ENCODE data around the gene IGFBP7.

The IGFBP7 gene

GRCh38 chr4:57080781-57081650 is 29.2 kb downstream of the IGFBP7 start:
- Mint-ChIP-seq H3K27ac (no peak overlapping the region), H3K9me3 (no peaks in the 10 kb centered on the region), H3K36me3 (no peaks in the 10 kb centered on the region), H3K4me3 (no peak overlapping the region), H3K4me1 (no peaks in the 10 kb centered on the region), H3K27me3 (peaks cover 9% of the 10 kb centered on the region)
- no peak for DNase-seq
- CTCF ChIA-PET = interaction anchor here (0.6 kb wide), 2 partner anchors 72 to 245 kb away, joined by 3 read pairs; no protein-coding TSS in a partner anchor

- H3K4me3 Mint-ChIP-seq = no peak overlapping the region
- peaks cover 15% of the 10 kb centered on the region for H3K27me3 Mint-ChIP-seq
- no peak for DNase-seq
- H3K4me1 Mint-ChIP-seq = no peaks in the 10 kb centered on the region
- no peaks in the 10 kb centered on the region for H3K9me3 Mint-ChIP-seq
- no peaks in the 10 kb centered on the region for H3K36me3 Mint-ChIP-seq
- CTCF ChIA-PET = no interaction called here
- H3K27ac Mint-ChIP-seq = no peak overlapping the region
Observed at GRCh38 chr4:57078685-57079521, 31.3 kb downstream of the IGFBP7 start.

GRCh38 chr4:57077550-57078343 is 32.4 kb downstream of the IGFBP7 start:
- H3K36me3 Mint-ChIP-seq = no peaks in the 10 kb centered on the region

GRCh38 chr4:57076646-57077045 is 33.5 kb downstream of the IGFBP7 start:
- CTCF ChIA-PET = no interaction called here
- no peak overlapping the region for H3K27ac Mint-ChIP-seq
- H3K27me3 Mint-ChIP-seq = peaks cover 15% of the 10 kb centered on the region
- H3K4me1 Mint-ChIP-seq = no peaks in the 10 kb centered on the region
- H3K4me3 Mint-ChIP-seq = no peak overlapping the region
- no peaks in the 10 kb centered on the region for H3K36me3 Mint-ChIP-seq
- no peaks in the 10 kb centered on the region for H3K9me3 Mint-ChIP-seq
- no peak for DNase-seq

More at GRCh38 chr4:57077550-57078343, 32.4 kb downstream of the IGFBP7 start:
- no peak overlapping the region for H3K4me3 Mint-ChIP-seq
- peaks cover 15% of the 10 kb centered on the region for H3K27me3 Mint-ChIP-seq
- CTCF ChIA-PET = no interaction called here
- no peaks in the 10 kb centered on the region for H3K4me1 Mint-ChIP-seq
- DNase-seq = no peak
- H3K9me3 Mint-ChIP-seq = no peaks in the 10 kb centered on the region
- H3K27ac Mint-ChIP-seq = no peak overlapping the region

- Mint-ChIP-seq H3K9me3 (no peaks in the 10 kb centered on the region), H3K27me3 (peaks cover 11% of the 10 kb centered on the region), H3K4me3 (no peak overlapping the region), H3K36me3 (no peaks in the 10 kb centered on the region), H3K27ac (no peak overlapping the region), H3K4me1 (no peaks in the 10 kb centered on the region)
- no peak for DNase-seq
- CTCF ChIA-PET = no interaction called here
Observed at GRCh38 chr4:57075367-57075766, 34.8 kb downstream of the IGFBP7 start.

GRCh38 chr4:57074744-57075143 is 35.4 kb downstream of the IGFBP7 start:
- CTCF ChIA-PET = no interaction called here
- H3K36me3 Mint-ChIP-seq = no peaks in the 10 kb centered on the region
- no peak overlapping the region for H3K27ac Mint-ChIP-seq
- no peak overlapping the region for H3K4me3 Mint-ChIP-seq
- peaks cover 11% of the 10 kb centered on the region for H3K27me3 Mint-ChIP-seq
- DNase-seq = no peak
- no peaks in the 10 kb centered on the region for H3K4me1 Mint-ChIP-seq
- H3K9me3 Mint-ChIP-seq = no peaks in the 10 kb centered on the region

- H3K4me3 Mint-ChIP-seq = no peak overlapping the region
- no peak for DNase-seq
- no peaks in the 10 kb centered on the region for H3K36me3 Mint-ChIP-seq
- no peaks in the 10 kb centered on the region for H3K9me3 Mint-ChIP-seq
- CTCF ChIA-PET = no interaction called here
- H3K27ac Mint-ChIP-seq = no peak overlapping the region
- H3K27me3 Mint-ChIP-seq = peaks cover 11% of the 10 kb centered on the region
- H3K4me1 Mint-ChIP-seq = no peaks in the 10 kb centered on the region
Observed at GRCh38 chr4:57073559-57073958, 36.6 kb downstream of the IGFBP7 start.

GRCh38 chr4:57071326-57071725 is 38.9 kb downstream of the IGFBP7 start:
- peaks cover 8% of the 10 kb centered on the region for H3K27me3 Mint-ChIP-seq
- H3K4me3 Mint-ChIP-seq = no peak overlapping the region
- CTCF ChIA-PET = no interaction called here
- H3K9me3 Mint-ChIP-seq = no peaks in the 10 kb centered on the region
- H3K4me1 Mint-ChIP-seq = no peaks in the 10 kb centered on the region
- no peak for DNase-seq
- H3K27ac Mint-ChIP-seq = no peak overlapping the region
- no peaks in the 10 kb centered on the region for H3K36me3 Mint-ChIP-seq

GRCh38 chr4:57070461-57070860 is 39.7 kb downstream of the IGFBP7 start:
- CTCF ChIA-PET = no interaction called here
- H3K4me3 Mint-ChIP-seq = no peak overlapping the region
- H3K9me3 Mint-ChIP-seq = no peaks in the 10 kb centered on the region
- H3K36me3 Mint-ChIP-seq = no peaks in the 10 kb centered on the region
- no peak overlapping the region for H3K27ac Mint-ChIP-seq
- DNase-seq = no peak
- H3K27me3 Mint-ChIP-seq = peaks cover 11% of the 10 kb centered on the region
- H3K4me1 Mint-ChIP-seq = no peaks in the 10 kb centered on the region

GRCh38 chr4:57068237-57068981 is 41.8 kb downstream of the IGFBP7 start:
- H3K27ac Mint-ChIP-seq = no peak overlapping the region
- no peak for DNase-seq
- H3K4me1 Mint-ChIP-seq = no peaks in the 10 kb centered on the region
- CTCF ChIA-PET = no interaction called here
- peaks cover 10% of the 10 kb centered on the region for H3K27me3 Mint-ChIP-seq
- H3K4me3 Mint-ChIP-seq = no peak overlapping the region
- no peaks in the 10 kb centered on the region for H3K9me3 Mint-ChIP-seq
- no peaks in the 10 kb centered on the region for H3K36me3 Mint-ChIP-seq

- Mint-ChIP-seq H3K36me3 (no peaks in the 10 kb centered on the region), H3K4me1 (no peaks in the 10 kb centered on the region), H3K27ac (peak overlapping the region; percentile 29), H3K9me3 (no peaks in the 10 kb centered on the region), H3K4me3 (no peak overlapping the region), H3K27me3 (peaks cover 14% of the 10 kb centered on the region)
- DNase-seq = no peak
- CTCF ChIA-PET = interaction anchor here (1.0 kb wide), 1 partner anchor 28 kb away, joined by 4 read pairs; no protein-coding TSS in a partner anchor
Observed at GRCh38 chr4:57065730-57066482, 44.3 kb downstream of the IGFBP7 start.

- no peak overlapping the region for H3K27ac Mint-ChIP-seq
- H3K4me1 Mint-ChIP-seq = no peaks in the 10 kb centered on the region
- H3K9me3 Mint-ChIP-seq = no peaks in the 10 kb centered on the region
- no peak for DNase-seq
- H3K27me3 Mint-ChIP-seq = peaks cover 14% of the 10 kb centered on the region
- CTCF ChIA-PET = interaction anchor here (1.0 kb wide), 1 partner anchor 27 kb away, joined by 4 read pairs; no protein-coding TSS in a partner anchor
- H3K4me3 Mint-ChIP-seq = no peak overlapping the region
- no peaks in the 10 kb centered on the region for H3K36me3 Mint-ChIP-seq
Observed at GRCh38 chr4:57064811-57065711, 45.1 kb downstream of the IGFBP7 start.

Measured in activated naive CD4-positive, alpha-beta T cell treated with anti-CD3 and anti-CD28 coated beads, Interleukin-2, amount 10 ng/mL, durations not matched to agents 7 days and 5 days (primary cell).